ENCODE results near the gene MRPS9. TPM values are rescaled to one million over a fixed set of nuclear protein-coding genes. Genes with fewer than 3 reads are reported as not detected.

MRPS9 gene
- total RNA-seq, 1 donor from 2014 or later = 26.5 TPM

DNA sequence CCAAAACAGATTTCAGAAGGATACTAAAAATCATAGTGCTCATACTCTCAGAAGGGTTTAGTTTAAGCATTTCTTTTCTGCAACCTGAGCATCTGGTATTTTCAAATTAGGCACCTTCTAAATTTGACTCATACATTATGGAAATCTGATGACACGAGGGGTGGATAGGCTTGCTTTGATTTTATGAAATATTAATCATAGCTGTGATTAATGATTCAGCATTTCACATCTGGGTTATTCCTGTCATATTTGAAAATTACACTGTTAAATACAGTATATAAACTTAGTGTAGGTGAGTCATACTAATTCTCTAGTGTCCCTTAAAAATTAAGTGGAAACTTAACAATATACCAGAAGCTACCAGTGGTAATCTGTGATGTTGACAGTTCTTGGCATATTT, 47.7 kb downstream of the MRPS9 start:
- CTCF ChIA-PET = interaction anchor here (1.1 kb wide), 1 partner anchor 31 kb away, joined by 3 read pairs; no protein-coding TSS in a partner anchor
- POLR2A ChIA-PET = no interaction called here
- no peak overlapping the region for H3K4me3 Mint-ChIP-seq
- no peaks in the 10 kb centered on the region for H3K9me3 Mint-ChIP-seq
- H3K27me3 Mint-ChIP-seq = no peaks in the 10 kb centered on the region
- ATAC-seq (ENCODE audit: low read depth) = no peak
- H3K27ac Mint-ChIP-seq = no peak overlapping the region
- TF ChIP-seq CTCF (IDR thresholded peaks at IDR 0.05) = no peak
- peaks cover 29% of the 10 kb centered on the region for H3K36me3 Mint-ChIP-seq (ENCODE audit: low read depth)
- no peaks in the 10 kb centered on the region for H3K4me1 Mint-ChIP-seq
- intact Hi-C loops (cut with micrococcal nuclease) = no loop called here
- DNase-seq = no peak

- no peak overlapping the region for H3K4me3 Mint-ChIP-seq
- intact Hi-C loops (cut with micrococcal nuclease) = no loop called here
- H3K9me3 Mint-ChIP-seq = no peaks in the 10 kb centered on the region
- H3K27ac Mint-ChIP-seq = no peak overlapping the region
- DNase-seq = no peak
- H3K4me1 Mint-ChIP-seq = no peaks in the 10 kb centered on the region
- CTCF ChIA-PET = no interaction called here
- POLR2A ChIA-PET = no interaction called here
- H3K36me3 Mint-ChIP-seq (ENCODE audit: low read depth) = peaks cover 26% of the 10 kb centered on the region
- TF ChIP-seq CTCF (IDR thresholded peaks at IDR 0.05) = no peak
- H3K27me3 Mint-ChIP-seq = no peaks in the 10 kb centered on the region
- no peak for ATAC-seq (ENCODE audit: low read depth)
Measured at GRCh38 chr2:105087273-105087672, 49.4 kb downstream of the MRPS9 start.

- no peaks in the 10 kb centered on the region for H3K9me3 Mint-ChIP-seq
- intact Hi-C loops (cut with micrococcal nuclease) = no loop called here
- H3K4me3 Mint-ChIP-seq = no peak overlapping the region
- peaks cover 43% of the 10 kb centered on the region for H3K36me3 Mint-ChIP-seq (ENCODE audit: low read depth)
- ATAC-seq (ENCODE audit: low read depth) (no peak), DNase-seq (no peak)
- H3K27me3 Mint-ChIP-seq = no peaks in the 10 kb centered on the region
- no peaks in the 10 kb centered on the region for H3K4me1 Mint-ChIP-seq
- CTCF ChIA-PET = no interaction called here
- POLR2A ChIA-PET = no interaction called here
- no peak for TF ChIP-seq CTCF (IDR thresholded peaks at IDR 0.05)
- no peak overlapping the region for H3K27ac Mint-ChIP-seq
Measured at GRCh38 chr2:105090091-105090490, 52.2 kb downstream of the MRPS9 start.

DNA sequence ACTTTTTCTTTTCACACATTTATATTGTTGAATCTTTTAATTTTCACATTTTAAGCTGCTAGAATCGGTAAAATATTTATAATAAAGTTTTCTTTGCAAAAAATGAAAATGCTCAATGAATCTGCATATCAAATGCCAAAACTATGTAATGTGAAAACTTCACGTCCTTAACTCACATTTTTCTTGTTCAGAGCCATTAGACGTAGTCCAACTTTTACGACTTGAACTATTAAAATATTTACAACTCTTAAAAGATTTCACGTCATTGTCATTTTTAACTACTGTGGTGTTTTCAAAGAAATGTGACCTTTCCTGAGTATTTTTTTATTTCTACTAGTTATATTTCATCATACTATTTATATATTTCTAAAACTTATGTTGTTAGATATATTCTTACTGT, 54.9 kb downstream of the MRPS9 start:
- H3K27ac Mint-ChIP-seq = no peak overlapping the region
- no peaks in the 10 kb centered on the region for H3K9me3 Mint-ChIP-seq
- ATAC-seq (ENCODE audit: low read depth) (no peak), DNase-seq (no peak)
- peaks cover 60% of the 10 kb centered on the region for H3K36me3 Mint-ChIP-seq (ENCODE audit: low read depth)
- no peaks in the 10 kb centered on the region for H3K4me1 Mint-ChIP-seq
- TF ChIP-seq CTCF (IDR thresholded peaks at IDR 0.05) = no peak
- H3K27me3 Mint-ChIP-seq = no peaks in the 10 kb centered on the region
- H3K4me3 Mint-ChIP-seq = no peak overlapping the region
- ChIA-PET POLR2A (no interaction called here), CTCF (interaction anchor here (1.6 kb wide), 1 partner anchor 22 kb away, joined by 4 read pairs; no protein-coding TSS in a partner anchor)
- intact Hi-C loops (cut with micrococcal nuclease) = loop anchor here (1.0 kb wide), 1 partner anchor 20 kb away; no protein-coding TSS in a partner anchor

DNA sequence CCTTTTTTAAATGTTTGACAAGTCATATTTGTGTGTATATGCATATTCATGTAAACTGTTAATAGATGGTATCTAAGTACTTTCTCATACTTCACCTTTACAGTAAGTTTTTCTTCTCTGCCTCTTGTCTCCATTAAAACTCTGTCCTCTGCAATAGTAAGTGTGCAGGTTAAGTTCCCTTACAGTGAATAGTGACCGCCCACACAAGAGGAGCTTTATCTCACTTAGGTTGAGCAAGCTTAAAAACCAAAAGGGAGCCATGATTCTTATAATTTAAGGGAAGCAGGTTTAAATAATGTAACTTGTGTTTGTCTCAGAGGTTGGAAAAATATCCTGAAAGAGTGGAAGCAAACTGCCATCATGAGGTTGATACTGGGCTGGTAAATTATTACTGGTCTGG, 61.3 kb downstream of the MRPS9 start:
- DNase-seq = no peak
- H3K4me3 Mint-ChIP-seq = no peak overlapping the region
- H3K27me3 Mint-ChIP-seq = no peaks in the 10 kb centered on the region
- H3K9me3 Mint-ChIP-seq = no peaks in the 10 kb centered on the region
- peaks cover 6% of the 10 kb centered on the region for H3K4me1 Mint-ChIP-seq
- peaks cover 69% of the 10 kb centered on the region for H3K36me3 Mint-ChIP-seq (ENCODE audit: low read depth)
- no peak for TF ChIP-seq CTCF (IDR thresholded peaks at IDR 0.05)
- ChIA-PET POLR2A (no interaction called here), CTCF (interaction anchor here (1.5 kb wide), 1 partner anchor 16 kb away, joined by 4 read pairs; no protein-coding TSS in a partner anchor)
- intact Hi-C loops (cut with micrococcal nuclease) = no loop called here
- no peak overlapping the region for H3K27ac Mint-ChIP-seq
- ATAC-seq (ENCODE audit: low read depth) = no peak
